Measurements from ENCODE around the gene SELP. TPM values are rescaled to one million over a fixed set of nuclear protein-coding genes. Genes with fewer than 3 reads are reported as not detected.

The SELP gene
- total and polyA plus RNA-seq, 2 of the 8 experiments (the other 6 are each of a cell fraction or from before 2014, with no cell fraction given): not detected

DNA sequence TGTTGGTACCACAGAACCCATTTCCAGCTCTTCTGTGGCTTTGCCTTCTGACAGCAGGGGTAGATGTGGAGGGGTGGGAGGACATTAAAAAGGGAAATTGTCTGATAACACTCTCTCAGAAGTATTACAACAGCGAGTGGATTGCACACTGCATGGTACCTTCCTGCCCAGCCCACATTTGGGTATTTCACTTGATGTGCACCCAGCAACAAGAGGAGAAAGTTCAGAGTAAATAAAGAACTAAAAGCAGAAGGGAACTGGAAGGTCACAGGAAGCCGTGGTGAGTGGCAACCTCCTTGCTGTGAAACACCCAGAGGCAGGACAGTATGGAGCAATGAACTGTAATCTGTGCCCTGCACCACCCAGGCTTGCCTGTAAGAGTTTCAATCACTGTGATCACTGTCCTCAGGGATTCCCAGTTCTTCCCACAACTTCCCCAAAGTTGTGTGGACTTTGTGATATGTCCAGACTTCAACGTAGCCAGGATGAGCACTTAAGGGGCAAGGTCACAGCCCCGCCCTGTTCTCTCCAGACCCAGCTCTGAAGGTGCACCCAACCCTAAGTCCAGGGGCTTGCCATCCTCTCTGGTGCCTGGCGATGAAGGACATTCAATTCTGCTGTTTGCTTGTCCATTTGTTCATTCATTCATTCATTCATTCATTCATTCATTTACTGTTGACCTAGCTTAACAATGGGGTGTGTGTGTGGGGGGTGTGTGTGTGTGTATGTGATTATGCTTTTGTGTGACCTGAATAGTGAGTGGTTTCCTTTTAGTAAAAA is 25.0 kb downstream of the SELP start:
- Histone ChIP-seq H2BK5ac (ENCODE audit: low read depth, low read length) (no peak overlapping the region), H3K9me3 (ENCODE audit: insufficient read depth in 2 of 2, low read depth in 1 of 2, low read length in 1 of 2) (no peaks in the 10 kb centered on the region), H3K79me2 (ENCODE audit: control insufficient read depth in 1 of 2, insufficient read depth in 2 of 2, low read length in 2 of 2) (no peaks in the 10 kb centered on the region), H3K4ac (replicated peaks; ENCODE audit: insufficient read length, low read depth, low read length) (no peak overlapping the region), H3K56ac (replicated peaks; ENCODE audit: insufficient read length, low read depth, low read length) (no peak overlapping the region), H3K4me1 (replicated peaks in 1 of 4; ENCODE audit: control insufficient read depth in 3 of 4, insufficient read depth in 4 of 4, low read length in 3 of 4) (no peaks in the 10 kb centered on the region), H4K20me1 (replicated peaks in 1 of 2; ENCODE audit: control insufficient read depth in 1 of 2, insufficient read depth in 2 of 2, low read length in 2 of 2) (no peaks in the 10 kb centered on the region), H2BK120ac (replicated peaks; ENCODE audit: low read depth, low read length) (no peak overlapping the region), H3K18ac (ENCODE audit: extremely low read depth, low read length) (no peak overlapping the region), H4K91ac (replicated peaks; ENCODE audit: insufficient read length, low read length) (no peak overlapping the region), H3K9ac (replicated peaks in 1 of 4; ENCODE audit: extremely low read depth in 1 of 4, low read depth in 3 of 4, low read length in 3 of 4) (no peak overlapping the region), H3K23ac (ENCODE audit: insufficient read length) (no peak overlapping the region), H3K79me1 (ENCODE audit: low read depth, low read length) (no peaks in the 10 kb centered on the region), H3K36me3 (ENCODE audit: control insufficient read depth in 2 of 4, insufficient read depth in 4 of 4, low read length in 3 of 4) (no peaks in the 10 kb centered on the region), H3K4me2 (ENCODE audit: insufficient read depth in 1 of 2, low read depth in 2 of 2, low read length in 2 of 2) (no peak overlapping the region), H3K4me3 (ENCODE audit: extremely low read depth in 1 of 4, insufficient read depth in 2 of 4, low read depth in 3 of 4, low read length in 4 of 4) (no peak overlapping the region), H2BK15ac (ENCODE audit: low read length) (no peak overlapping the region), H4K5ac (ENCODE audit: insufficient read length, low read depth, low read length) (no peak overlapping the region), H3K27ac (ENCODE audit: low read depth, low read length) (no peak overlapping the region), H2AK5ac (ENCODE audit: low read depth, low read length) (no peak overlapping the region), H3K14ac (ENCODE audit: insufficient read length) (no peak overlapping the region), H3K23me2 (ENCODE audit: low read depth, low read length) (no peaks in the 10 kb centered on the region; the same call in 1 of the 2 replicates), H2BK20ac (ENCODE audit: low read length) (no peak overlapping the region), H4K8ac (ENCODE audit: extremely low read depth, insufficient read depth, low read length) (no peak overlapping the region), H2BK12ac (ENCODE audit: low read depth, low read length) (no peak overlapping the region), H2AFZ (ENCODE audit: low read length) (no peak overlapping the region), H3K27me3 (replicated peaks in 1 of 4; ENCODE audit: control insufficient read depth in 3 of 4, extremely low read depth in 1 of 4, insufficient read depth in 3 of 4, low read length in 3 of 4) (no peaks in the 10 kb centered on the region)
- no peak for FAIRE-seq
- CTCF ChIA-PET (ENCODE audit: partially characterized antibody): interaction anchor here (1.3 to 4.1 kb wide), 2 partner anchors 107 to 205 kb away, joined by 5 to 27 read pairs; no protein-coding TSS in a partner anchor
- DNase-seq (ENCODE audit: low read depth in 1 of 2, low spot score in 2 of 2): no peak
- POLR2A ChIA-PET (ENCODE audit: partially characterized antibody): no interaction called here
- 84% methylated on average over 5 of the region's 5 CpGs; no CpG with 5 or more reads in 1 of the 2 experiments for WGBS, 2 experiments (ENCODE audit: extremely low coverage in 1 of 2, insufficient coverage in 1 of 2, insufficient read length in 1 of 2, insufficient replicate concordance in 2 of 2, low coverage in 1 of 2, low lambda C conversion rate in 2 of 2, missing lambda C conversion rate in 1 of 2)
